BE2C (cell line): ENCODE results near the gene DENND2A.
A peak's percentile ranks its signal among the peaks of the same experiment; 100 is the strongest.

Experiments
- DNase-seq: peaks from one replicate; pipeline ENCODE4 v3.0.0-alpha.2; 2020
- H3K27me3 ChIP-seq: fragments of 250-450 bp; sonication (Bioruptor Pico); 2 replicates; pipeline ENCODE4 v1.5.1; 2020; ENCODE audit warnings: mild to moderate bottlenecking
- H3K36me3 ChIP-seq: fragments of 250-450 bp; sonication (Bioruptor Pico); 2 replicates; pipeline ENCODE4 v1.5.1; 2020; ENCODE audit warnings: mild to moderate bottlenecking
- H3K4me1 ChIP-seq: fragments of 250-450 bp; sonication (Bioruptor Pico); 2 replicates; pipeline ENCODE4 v1.5.1; 2020
- H3K4me3 ChIP-seq: 2 replicates; pipeline ENCODE4 v1.5.1; 2011; ENCODE audit warnings: low read depth, low read length
- H3K9me3 ChIP-seq: fragments of 250-450 bp; sonication (Bioruptor Pico); 2 replicates; pipeline ENCODE4 v1.5.1; 2020
- TF ChIP-seq, protein P1 (sequence below): IDR thresholded peaks from 2 replicates; pipeline ENCODE4 v1.5.1; 2012; ENCODE audit warnings: mild to moderate bottlenecking, low read depth, low read length

The DENND2A gene

GRCh38 chr7:140542228-140542603 is 98.4 kb downstream of the DENND2A start:
- Histone ChIP-seq H3K4me3 (no peak overlapping the region), H3K9me3 (no peaks in the 10 kb centered on the region), H3K36me3 (no peaks in the 10 kb centered on the region), H3K27me3 (no peaks in the 10 kb centered on the region), H3K4me1 (peaks cover 10% of the 10 kb centered on the region)
- TF ChIP-seq, protein P1, sequence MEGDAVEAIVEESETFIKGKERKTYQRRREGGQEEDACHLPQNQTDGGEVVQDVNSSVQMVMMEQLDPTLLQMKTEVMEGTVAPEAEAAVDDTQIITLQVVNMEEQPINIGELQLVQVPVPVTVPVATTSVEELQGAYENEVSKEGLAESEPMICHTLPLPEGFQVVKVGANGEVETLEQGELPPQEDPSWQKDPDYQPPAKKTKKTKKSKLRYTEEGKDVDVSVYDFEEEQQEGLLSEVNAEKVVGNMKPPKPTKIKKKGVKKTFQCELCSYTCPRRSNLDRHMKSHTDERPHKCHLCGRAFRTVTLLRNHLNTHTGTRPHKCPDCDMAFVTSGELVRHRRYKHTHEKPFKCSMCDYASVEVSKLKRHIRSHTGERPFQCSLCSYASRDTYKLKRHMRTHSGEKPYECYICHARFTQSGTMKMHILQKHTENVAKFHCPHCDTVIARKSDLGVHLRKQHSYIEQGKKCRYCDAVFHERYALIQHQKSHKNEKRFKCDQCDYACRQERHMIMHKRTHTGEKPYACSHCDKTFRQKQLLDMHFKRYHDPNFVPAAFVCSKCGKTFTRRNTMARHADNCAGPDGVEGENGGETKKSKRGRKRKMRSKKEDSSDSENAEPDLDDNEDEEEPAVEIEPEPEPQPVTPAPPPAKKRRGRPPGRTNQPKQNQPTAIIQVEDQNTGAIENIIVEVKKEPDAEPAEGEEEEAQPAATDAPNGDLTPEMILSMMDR, result no peak
- DNase-seq, result no peak

GRCh38 chr7:140541513-140542227 is 98.9 kb downstream of the DENND2A start:
- Histone ChIP-seq H3K4me3 (peak overlapping the region; percentile 40), H3K27me3 (no peaks in the 10 kb centered on the region), H3K4me1 (peaks cover 10% of the 10 kb centered on the region), H3K36me3 (no peaks in the 10 kb centered on the region), H3K9me3 (no peaks in the 10 kb centered on the region)
- DNase-seq, result peak; percentile 79
- TF ChIP-seq, protein P1, result no peak

- Histone ChIP-seq H3K9me3 (no peaks in the 10 kb centered on the region), H3K36me3 (no peaks in the 10 kb centered on the region), H3K4me3 (peak overlapping the region; percentile 40), H3K27me3 (no peaks in the 10 kb centered on the region), H3K4me1 (peaks cover 10% of the 10 kb centered on the region)
- no peak for DNase-seq
- TF ChIP-seq, protein P1, result no peak
Observed at GRCh38 chr7:140541176-140541512, 99.5 kb downstream of the DENND2A start.

GRCh38 chr7:140540136-140540777 is 100.4 kb downstream of the DENND2A start:
- TF ChIP-seq, protein P1, result no peak
- Histone ChIP-seq H3K4me1 (peaks cover 10% of the 10 kb centered on the region), H3K9me3 (no peaks in the 10 kb centered on the region), H3K4me3 (no peak overlapping the region), H3K36me3 (no peaks in the 10 kb centered on the region), H3K27me3 (no peaks in the 10 kb centered on the region)
- no peak for DNase-seq

GRCh38 chr7:140539461-140539860 is 101.2 kb downstream of the DENND2A start:
- DNase-seq, result no peak
- TF ChIP-seq, protein P1, result no peak
- Histone ChIP-seq H3K4me1 (peaks cover 10% of the 10 kb centered on the region), H3K27me3 (no peaks in the 10 kb centered on the region), H3K9me3 (no peaks in the 10 kb centered on the region), H3K4me3 (no peak overlapping the region), H3K36me3 (no peaks in the 10 kb centered on the region)

DNA sequence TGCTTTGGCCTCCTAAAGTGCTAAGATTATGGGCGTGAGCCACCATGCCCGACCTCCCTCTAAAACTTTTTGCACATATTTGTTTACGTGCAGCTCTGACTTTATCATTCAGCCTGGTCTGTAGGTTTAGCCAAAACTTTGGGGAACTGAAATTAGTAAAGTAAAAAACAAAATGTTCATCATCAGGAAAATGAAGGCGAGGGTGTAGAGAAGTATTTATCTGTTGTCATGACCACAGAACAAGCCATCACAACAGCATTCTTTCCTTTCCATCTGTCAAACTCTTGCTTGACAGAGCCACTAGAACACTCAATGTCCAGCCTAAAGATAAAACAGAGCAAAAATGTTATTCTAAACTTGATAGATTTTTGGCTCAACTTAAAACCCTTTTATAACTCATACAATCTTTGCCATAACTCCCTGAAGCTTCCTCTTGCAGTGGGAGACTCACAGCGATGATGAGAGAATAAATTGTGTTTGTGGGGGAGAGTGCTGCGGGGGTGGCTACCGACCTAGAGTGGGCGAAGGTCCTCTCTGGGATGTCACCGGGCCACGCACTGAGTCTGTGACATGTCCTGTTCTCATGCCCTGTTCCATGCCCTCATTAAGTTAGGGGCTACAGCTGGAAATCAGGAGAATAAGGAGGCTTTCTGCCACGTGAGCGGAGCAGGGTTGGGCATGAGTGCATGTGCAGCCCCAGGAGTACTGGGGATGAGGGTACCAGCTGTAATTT is 102.7 kb downstream of the DENND2A start:
- Histone ChIP-seq H3K27me3 (no peaks in the 10 kb centered on the region), H3K4me1 (peaks cover 10% of the 10 kb centered on the region), H3K9me3 (no peaks in the 10 kb centered on the region), H3K4me3 (no peak overlapping the region), H3K36me3 (no peaks in the 10 kb centered on the region)
- TF ChIP-seq, protein P1, result no peak
- no peak for DNase-seq
